A549 treated with dexamethasone at 1 μM for 4 hours (cell line): ENCODE data around the gene MVD. TPM values are rescaled to one million over a fixed set of nuclear protein-coding genes. Genes with fewer than 3 reads are reported as not detected.

Source experiments
- total RNA-seq: library from RNA; stranded (reverse); fragments of 200-300 nt; extraction: Qiagen RNA extraction; gene quantifications from 5 replicates; pipeline ENCODE4 v1.2.3, GENCODE V29; 2022

The MVD gene, protein sequence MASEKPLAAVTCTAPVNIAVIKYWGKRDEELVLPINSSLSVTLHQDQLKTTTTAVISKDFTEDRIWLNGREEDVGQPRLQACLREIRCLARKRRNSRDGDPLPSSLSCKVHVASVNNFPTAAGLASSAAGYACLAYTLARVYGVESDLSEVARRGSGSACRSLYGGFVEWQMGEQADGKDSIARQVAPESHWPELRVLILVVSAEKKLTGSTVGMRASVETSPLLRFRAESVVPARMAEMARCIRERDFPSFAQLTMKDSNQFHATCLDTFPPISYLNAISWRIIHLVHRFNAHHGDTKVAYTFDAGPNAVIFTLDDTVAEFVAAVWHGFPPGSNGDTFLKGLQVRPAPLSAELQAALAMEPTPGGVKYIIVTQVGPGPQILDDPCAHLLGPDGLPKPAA
- 16.9 to 23.2 TPM (median 17.9 TPM) in 5 replicates for total RNA-seq

DNA sequence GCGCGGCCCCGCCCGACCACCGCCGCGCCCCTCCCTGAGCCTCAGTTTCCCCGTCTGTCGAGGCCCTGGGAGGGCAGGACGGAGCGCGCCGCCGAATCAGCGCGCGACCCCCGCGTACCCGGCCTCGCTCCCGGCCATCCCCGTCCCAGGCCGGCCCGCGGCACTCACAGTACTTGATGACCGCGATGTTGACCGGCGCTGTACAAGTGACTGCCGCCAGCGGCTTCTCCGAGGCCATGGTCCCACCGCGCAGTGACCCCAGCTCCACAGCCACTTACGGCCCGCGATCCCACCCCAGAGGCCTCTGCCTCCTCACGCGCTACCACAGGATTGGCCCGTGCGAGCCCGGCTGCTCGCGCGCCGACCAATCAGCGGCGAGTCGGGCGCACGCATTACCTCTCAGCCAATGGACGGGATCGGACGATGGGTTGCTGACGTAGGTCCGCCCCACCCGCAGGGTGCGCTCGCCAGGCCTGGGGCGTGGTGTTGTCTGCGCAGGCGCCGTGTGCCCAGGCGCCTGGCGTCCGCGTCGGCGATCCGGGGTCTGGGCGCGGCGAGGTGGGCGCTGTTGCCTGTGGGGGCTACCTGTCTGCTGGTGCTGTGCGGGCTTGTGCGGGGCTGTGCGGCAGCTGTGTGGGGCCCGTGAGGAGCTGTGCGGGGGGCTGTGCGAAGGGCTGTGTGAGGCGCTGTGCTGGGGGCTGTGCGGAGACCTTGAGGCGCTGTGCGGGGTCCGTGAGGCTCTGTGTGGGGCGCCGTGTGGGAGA lies at the start of gene MVD:
Gene MVD, minus strand, starts transcription at position 249 of the 764 bp plus-strand sequence. Its CDS starts 11 bp downstream, at position 238.

DNA sequence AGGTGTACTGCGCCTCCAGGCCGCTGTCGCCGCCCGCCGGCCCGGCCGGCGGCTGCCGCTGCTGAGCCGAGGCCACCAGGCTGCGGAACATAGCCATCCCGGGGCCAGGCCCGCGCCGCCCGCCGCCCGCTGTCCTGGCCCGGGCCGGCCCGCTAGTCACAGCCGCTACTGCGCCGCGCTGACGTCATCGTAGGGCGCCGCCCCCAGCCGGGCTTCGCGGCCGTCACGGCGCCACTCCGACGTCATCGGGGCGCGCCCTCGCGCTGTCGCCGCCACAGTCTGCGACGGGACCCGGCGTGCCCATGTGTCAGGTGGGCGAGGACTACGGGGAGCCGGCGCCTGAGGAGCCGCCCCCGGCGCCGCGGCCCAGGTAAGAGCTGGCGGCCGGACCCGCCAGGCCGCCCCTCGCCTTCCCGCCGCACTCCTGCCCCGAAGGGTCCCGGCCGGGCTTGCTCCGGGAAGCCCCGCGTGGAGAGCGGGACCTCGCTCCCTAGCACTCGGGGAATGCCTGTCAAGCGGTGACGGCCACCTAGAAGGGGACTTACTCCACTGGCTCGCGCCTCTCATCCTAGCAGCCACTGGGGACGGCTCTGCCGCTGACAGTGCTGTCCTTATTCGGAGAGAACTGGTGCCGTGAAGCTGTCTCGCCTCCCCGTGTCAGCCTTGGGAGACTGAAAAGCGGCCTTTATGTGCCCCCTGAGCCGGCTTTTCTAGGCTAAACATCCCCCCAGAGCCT lies 43.5 kb upstream of the MVD start, which contains the start of the genes CTU2 and RNF166:
Gene CTU2, plus strand, starts transcription at position 275 of the 736 bp plus-strand sequence. Its CDS starts 28 bp downstream, at position 303.
Gene RNF166, minus strand, starts transcription at position 180 of the 736 bp plus-strand sequence. Its CDS starts 83 bp downstream, at position 97.

DNA sequence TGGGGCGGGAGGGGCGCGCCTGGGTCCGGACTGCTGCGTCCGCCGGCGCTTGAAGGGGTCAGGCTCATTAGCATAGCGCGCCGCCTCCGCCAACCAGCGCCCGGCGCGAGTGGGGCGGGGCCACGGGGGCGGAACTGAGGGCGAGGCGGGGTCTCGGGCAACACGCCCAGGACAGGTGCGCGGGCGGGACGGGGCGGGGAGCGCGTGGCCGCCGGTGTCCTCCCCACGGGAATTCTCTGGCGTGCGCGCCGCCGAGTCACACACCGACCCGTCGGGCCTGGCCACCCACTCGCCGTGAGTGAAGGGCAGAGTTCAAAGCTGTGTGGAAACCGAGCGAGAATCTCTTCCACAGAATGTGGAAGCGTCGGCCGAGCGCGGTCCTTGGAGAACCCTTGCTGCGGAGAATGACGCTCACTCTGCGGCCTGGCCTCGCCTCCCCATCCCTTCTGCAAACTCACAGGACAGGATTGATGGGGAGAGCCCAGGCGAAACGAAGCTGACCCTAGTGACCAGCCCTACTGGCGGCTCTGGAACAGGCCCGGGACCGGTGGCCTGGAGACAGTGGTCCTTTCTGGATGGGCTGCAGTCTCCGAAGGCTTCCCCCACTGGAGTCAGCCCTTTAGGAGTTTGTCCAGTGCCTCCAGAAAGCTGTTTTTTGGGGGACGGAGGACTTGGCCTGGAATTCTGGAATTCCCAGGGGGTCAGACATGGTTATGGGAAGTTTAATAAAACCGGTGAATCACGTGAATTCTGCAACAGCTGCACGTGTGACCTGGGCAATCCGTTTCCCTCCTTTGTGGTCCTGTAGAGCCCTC lies 23.8 kb upstream of the MVD start, which contains the start of gene SNAI3:
Gene SNAI3, minus strand, starts transcription at position 69 of the 815 bp plus-strand sequence. CDS start 101 bp downstream, outside the sequence.

GRCh38 chr16:88650749-88651275 lies 12.1 kb downstream of the MVD start, which contains the start of gene CYBA:
CYBA (minus strand) TSS chr16:88651053; CDS start chr16:88651013, 40 bp downstream.

DNA sequence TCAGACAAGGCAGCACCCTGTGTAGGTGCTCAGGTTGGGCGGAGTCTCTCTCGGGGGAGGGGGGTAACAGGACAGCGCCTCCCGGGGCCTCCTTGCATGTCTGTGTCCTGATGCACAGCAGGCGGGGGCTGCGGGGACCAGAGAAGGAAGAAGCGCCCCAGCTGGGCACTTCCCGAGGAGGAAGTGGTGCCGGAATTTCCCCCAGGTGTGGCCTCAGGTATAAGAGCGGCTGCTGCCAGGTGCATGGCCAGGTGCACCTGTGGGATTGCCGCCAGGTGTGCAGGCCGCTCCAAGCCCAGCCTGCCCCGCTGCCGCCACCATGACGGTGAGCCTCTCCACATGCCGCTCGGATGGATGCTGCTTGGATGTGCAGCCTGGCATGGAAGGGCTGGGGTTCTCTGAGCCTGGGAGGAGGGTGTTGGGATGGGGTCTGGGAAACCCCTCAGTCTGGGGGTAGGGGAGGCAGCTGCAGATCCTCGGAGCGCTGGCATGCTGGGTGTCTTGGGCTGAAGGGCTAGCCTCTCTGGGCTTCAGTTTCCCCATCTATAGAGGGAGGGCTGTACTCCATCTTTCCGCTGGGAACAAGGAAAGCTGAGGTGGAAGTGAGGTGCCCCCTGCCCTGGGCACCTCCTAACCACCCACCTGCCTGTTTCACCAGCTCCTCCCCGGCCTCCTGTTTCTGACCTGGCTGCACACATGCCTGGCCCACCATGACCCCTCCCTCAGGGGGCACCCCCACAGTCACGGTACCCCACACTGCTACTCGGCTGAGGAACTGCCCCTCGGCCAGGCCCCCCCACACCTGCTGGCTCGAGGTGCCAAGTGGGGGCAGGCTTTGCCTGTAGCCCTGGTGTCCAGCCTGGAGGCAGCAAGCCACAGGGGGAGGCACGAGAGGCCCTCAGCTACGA lies 24.3 kb downstream of the MVD start, which contains the start of gene IL17C:
Gene IL17C, plus strand, starts transcription at position 250 of the 908 bp plus-strand sequence. Its CDS starts 70 bp downstream, at position 320.

Other genes starting within 250 kb of the MVD start
- 3.1 to 7.1 TPM (median 6.5 TPM) in 5 replicates for gene ZFPM1, start 209.8 kb downstream of the MVD start, total RNA-seq
- gene ZC3H18, start 92.7 kb downstream of the MVD start, total RNA-seq, result 38.9 to 57.1 TPM (median 56.3 TPM) in 5 replicates
- gene IL17C, start 24.5 kb downstream of the MVD start, total RNA-seq, result not detected in 5 replicates
- gene CYBA, start 12.0 kb downstream of the MVD start, total RNA-seq, result 216 to 306 TPM (median 283 TPM) in 5 replicates
- gene SNAI3, start 23.4 kb upstream of the MVD start, total RNA-seq, result 0.08 to 0.19 TPM (median 0.14 TPM) in 5 replicates
- 11.1 to 16.3 TPM (median 15.1 TPM) in 5 replicates for gene RNF166, start 43.3 kb upstream of the MVD start, total RNA-seq
- 23.5 to 34.8 TPM (median 30.7 TPM) in 5 replicates for gene CTU2, start 43.4 kb upstream of the MVD start, total RNA-seq
- gene PIEZO1, start 122.1 kb upstream of the MVD start, total RNA-seq, result 79.2 to 137 TPM (median 122 TPM) in 5 replicates
- 21.2 to 32.5 TPM (median 30.5 TPM) in 5 replicates for gene CDT1, start 140.7 kb upstream of the MVD start, total RNA-seq
- gene APRT, start 148.8 kb upstream of the MVD start, total RNA-seq, result 336 to 435 TPM (median 385 TPM) in 5 replicates
- 33.6 to 49.8 TPM (median 48.4 TPM) in 5 replicates for gene GALNS, start 193.9 kb upstream of the MVD start, total RNA-seq
- 80.7 to 133 TPM (median 96.2 TPM) in 5 replicates for gene TRAPPC2L, start 194.0 kb upstream of the MVD start, total RNA-seq
- not detected in 5 replicates for gene PABPN1L, start 203.6 kb upstream of the MVD start, total RNA-seq